Lower leg skin (tissue), 3 donors: ENCODE results near the gene ATIC.

ENCODE experiments used
- CTCF ChIP-seq, 3 donors: fragments of 450-650 bp; IDR thresholded peaks; one replicate each; pipeline ENCODE4 v1.5.1; 2016; ENCODE audit warnings: antibody characterized with exemption in 3 of 3, mild to moderate bottlenecking in 3 of 3, moderate library complexity in 2 of 3
- POLR2A ChIP-seq, 2 donors: fragments of 450-650 bp; IDR thresholded peaks; one replicate each; pipeline ENCODE4 v1.6.1; 2016 to 2017; ENCODE audit warnings: antibody characterized with exemption in 2 of 2, mild to moderate bottlenecking in 1 of 2, moderate library complexity in 1 of 2

DNA sequence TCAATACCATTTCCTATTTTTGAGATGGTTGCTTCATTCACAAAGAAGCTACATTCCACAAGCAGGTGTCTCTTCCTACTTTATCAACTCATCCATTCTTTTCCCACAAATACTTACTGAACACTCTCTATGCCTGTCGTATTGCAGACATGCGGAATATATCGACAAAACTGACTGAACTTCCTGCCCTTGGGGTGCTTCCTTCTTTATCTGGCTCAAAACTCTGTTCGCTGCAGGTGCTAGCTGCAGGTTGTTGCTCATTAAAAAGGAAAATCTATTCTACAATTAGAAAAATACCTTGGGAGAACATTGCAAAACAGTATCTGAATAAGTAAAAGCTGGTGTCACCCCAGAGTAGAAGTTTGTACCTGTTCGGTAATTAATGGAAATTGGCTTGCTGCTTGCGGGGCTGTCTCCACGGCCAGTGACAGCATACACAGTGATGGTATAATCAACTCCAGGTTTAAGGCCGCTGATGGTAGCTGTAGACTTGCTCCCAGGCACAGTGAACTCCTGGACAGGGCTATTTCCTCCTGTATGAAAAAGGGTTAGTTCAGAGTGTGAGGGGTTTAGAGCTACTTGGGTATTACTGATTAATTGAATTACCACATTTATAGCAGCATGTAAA lies 71.9 kb downstream of the ATIC start:
- TF ChIP-seq CTCF (IDR thresholded peaks at IDR 0.05) (no peak), POLR2A (IDR thresholded peaks at IDR 0.05) (no peak)
